Measurements from ENCODE around the gene ARRDC5.

DNA sequence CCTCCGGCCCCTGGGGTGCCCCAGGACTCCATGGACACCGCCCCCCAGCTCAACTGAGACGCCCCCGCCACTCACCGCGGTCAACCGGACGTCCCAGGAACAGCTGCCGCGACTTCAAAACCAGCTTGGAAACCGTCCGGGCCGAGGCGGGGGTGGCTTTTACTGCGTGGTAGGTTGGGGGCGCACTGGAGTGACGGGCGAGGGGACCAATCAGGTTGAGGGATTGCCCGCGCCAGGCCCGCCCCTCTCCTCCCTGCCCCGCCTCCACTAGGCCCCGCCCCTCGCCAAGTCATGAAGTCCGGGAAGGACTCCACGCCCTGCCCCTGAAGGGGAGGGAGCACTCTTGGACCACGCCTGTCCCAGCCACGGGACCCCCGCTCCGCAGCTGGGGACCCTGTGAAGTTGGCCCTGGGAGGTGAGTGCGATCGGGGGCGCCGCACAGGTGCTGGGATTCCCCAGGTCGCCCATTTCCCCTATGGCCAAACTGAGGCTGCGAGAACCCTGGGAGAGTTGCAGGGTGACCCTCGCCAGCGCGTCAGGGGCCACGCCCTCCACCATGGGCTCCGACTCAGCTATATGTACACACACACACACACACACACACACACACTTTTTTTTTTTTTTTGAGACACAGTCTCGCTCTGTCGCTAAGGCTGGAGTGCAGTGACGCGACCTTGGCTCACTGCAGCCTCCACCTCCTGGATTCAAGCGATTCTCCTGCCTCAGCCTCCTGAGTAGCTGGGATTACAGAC, 35.0 kb downstream of the ARRDC5 start, which contains the start of gene PLIN3:
- TF ChIP-seq CTCF (IDR thresholded peaks at IDR 0.05) (peak in 1 of 5 experiments; percentile 18), POLR2A (IDR thresholded peaks at IDR 0.05) (peak in 1 of 2 donors; percentile 57)

All from tibial nerve (tissue), 3 donors.